GM12878 (cell line): ENCODE results near the gene ZNF646. TPM values are rescaled to one million over a fixed set of nuclear protein-coding genes. Genes with fewer than 3 reads are reported as not detected.
A peak's percentile ranks its signal among the peaks of the same experiment; 100 is the strongest.

Experiments used
- ATAC-seq: fragments of 200-7000 bp; cut with Tn5 transposase; 3 replicates; pipeline ENCODE4 v1.9.1; 2020; ENCODE audit warnings: mild to moderate bottlenecking, moderate library complexity
- BruUV-seq: library from RNA; stranded (reverse); fragments of 400-500 nt; replicated peaks from 2 replicates; lab custom pipeline; 2021; lab: Mats Ljungman, UMichigan
- CTCF ChIA-PET: fragments of 300-600 bp; sonication (Branson Sonifier 250); formaldehyde crosslinking; extraction: SDS; loops from one replicate; lab custom pipeline; 2021; ENCODE audit warnings: inconsistent platforms; lab: Yijun Ruan, JAX
- POLR2A ChIA-PET: fragments of 350-600 bp; formaldehyde crosslinking; extraction: SDS; loops from one replicate; lab custom pipeline; 2021; ENCODE audit warnings: inconsistent platforms; lab: Charles Lee
- RAD21 ChIA-PET: fragments of 300-600 bp; sonication (Branson Sonifier 250); formaldehyde crosslinking; loops from one replicate; lab custom pipeline; 2023; ENCODE audit warnings: antibody characterized with exemption; ENCODE audit not compliant: unreplicated experiment; lab: Charles Lee
- SMC1A ChIA-PET: fragments of 300-600 bp; sonication (Branson Sonifier 250); formaldehyde crosslinking; loops from one replicate; lab custom pipeline; 2023; ENCODE audit not compliant: unreplicated experiment, uncharacterized antibody; lab: Charles Lee
- DNase-seq: peaks from one replicate; pipeline ENCODE4 v3.0.0-alpha.2; 2011; ENCODE audit warnings: low read depth, low spot score
- FAIRE-seq: peaks from 3 replicates; lab custom pipeline; 2011; peaks lifted over from hg19 to GRCh38; lab: Jason Lieb, UNC
- H2AFZ ChIP-seq: 2 replicates; pipeline ENCODE4 v1.6.0; 2011; ENCODE audit warnings: low read depth, low read length, control low read depth; ENCODE audit not compliant: control insufficient read depth
- H3K27ac ChIP-seq: 2 replicates; pipeline ENCODE4 v1.5.1; 2011; ENCODE audit warnings: control low read depth; ENCODE audit not compliant: control insufficient read depth, insufficient read depth
- H3K27me3 ChIP-seq, 2 experiments: replicated peaks in 1 of 2; 2 replicates each; pipeline versions ENCODE4 v1.6.0 to v1.6.1; 2011; ENCODE audit warnings: low read length in 1 of 2; ENCODE audit not compliant: control insufficient read depth in 2 of 2, insufficient read depth in 2 of 2
- H3K36me3 ChIP-seq, 2 experiments: 2 replicates each; pipeline ENCODE4 v1.5.1; 2011; ENCODE audit warnings: low read length in 1 of 2; ENCODE audit not compliant: control insufficient read depth in 2 of 2, insufficient read depth in 2 of 2
- H3K4me1 ChIP-seq: 2 replicates; pipeline ENCODE4 v1.6.1; 2011; ENCODE audit warnings: mild to moderate bottlenecking, low read length, moderate library complexity, mixed read lengths; ENCODE audit not compliant: control insufficient read depth, insufficient read depth
- H3K4me2 ChIP-seq: 2 replicates; pipeline ENCODE4 v1.6.0; 2011; ENCODE audit warnings: control low read depth; ENCODE audit not compliant: control insufficient read depth, insufficient read depth
- H3K4me3 ChIP-seq: fragments of 200-600 bp; sonication (generic); 2 replicates; pipeline ENCODE4 v1.5.1; 2016
- H3K79me2 ChIP-seq: 2 replicates; pipeline ENCODE4 v1.6.0; 2011; ENCODE audit warnings: low read length; ENCODE audit not compliant: control insufficient read depth, insufficient read depth
- H3K9ac ChIP-seq: 2 replicates; pipeline ENCODE4 v1.8.0; 2011; ENCODE audit warnings: low read length, control low read depth, mixed read lengths; ENCODE audit not compliant: control insufficient read depth, insufficient read depth
- H3K9me3 ChIP-seq: replicated peaks from 3 replicates; pipeline ENCODE4 v1.5.1; 2011; ENCODE audit warnings: mild to moderate bottlenecking, low read length; ENCODE audit not compliant: control insufficient read depth, insufficient read depth
- H4K20me1 ChIP-seq: 2 replicates; pipeline ENCODE4 v1.6.0; 2011; ENCODE audit not compliant: control insufficient read depth, insufficient read depth
- ATF7 ChIP-seq: fragments of 450-650 bp; IDR thresholded peaks from 2 replicates; pipeline ENCODE4 v1.6.1; 2016; ENCODE audit warnings: low read depth, mild to moderate bottlenecking
- CREB1 ChIP-seq: IDR thresholded peaks from 2 replicates; pipeline ENCODE4 v1.6.1; 2012; ENCODE audit warnings: low read depth, mild to moderate bottlenecking, inconsistent platforms
- CREM ChIP-seq: IDR thresholded peaks from 2 replicates; pipeline ENCODE4 v1.6.1; 2014; ENCODE audit warnings: antibody characterized with exemption, low read depth
- IKZF2 ChIP-seq, 2 experiments: fragments of 450-650 bp; IDR thresholded peaks; 2 replicates each; pipeline ENCODE4 v1.6.1; 2017; ENCODE audit warnings: mild to moderate bottlenecking in 2 of 2, moderate library complexity in 2 of 2
- MYC ChIP-seq: IDR thresholded peaks from 2 replicates; pipeline ENCODE4 v1.6.1; 2011; ENCODE audit warnings: mild to moderate bottlenecking, low read length, moderate library complexity, inconsistent platforms; ENCODE audit not compliant: insufficient read depth, insufficient replicate concordance, insufficient read length, severe bottlenecking
- RFX5 ChIP-seq: IDR thresholded peaks from 2 replicates; pipeline ENCODE4 v1.6.1; 2011; ENCODE audit warnings: low read depth, low read length, improper control_type of control experiment
- SRF ChIP-seq, 2 experiments: IDR thresholded peaks; 2 replicates each; pipeline ENCODE4 v1.6.1; 2011; ENCODE audit warnings: low read depth in 2 of 2, low read length in 2 of 2, mild to moderate bottlenecking in 1 of 2, moderate library complexity in 1 of 2
- ZNF24 ChIP-seq: fragments of 450-650 bp; IDR thresholded peaks from 2 replicates; pipeline ENCODE4 v1.6.1; 2017; ENCODE audit warnings: antibody characterized with exemption, mild to moderate bottlenecking
- ZNF274 ChIP-seq: IDR thresholded peaks from one replicate; pipeline ENCODE4 v1.8.0; 2011; ENCODE audit not compliant: insufficient read length, insufficient read depth
- ZNF384 ChIP-seq: IDR thresholded peaks from 2 replicates; pipeline ENCODE4 v1.6.1; 2012; ENCODE audit warnings: low read depth, mild to moderate bottlenecking, low read length, improper control_type of control experiment, borderline replicate concordance
- ZZZ3 ChIP-seq: IDR thresholded peaks from 2 replicates; pipeline ENCODE4 v1.6.1; 2011; ENCODE audit warnings: low read depth; ENCODE audit not compliant: control insufficient read depth, insufficient read length
- WGBS: methylation state at CpG from one replicate; pipeline ENCODE4 v1.1.6; 2016; ENCODE audit warnings: low lambda C conversion rate; ENCODE audit not compliant: insufficient replicate concordance, insufficient coverage; ENCODE audit errors: missing lambda C conversion rate; 5-methylcytosine and 5-hydroxymethylcytosine counted together
- in situ Hi-C: fragments of 300-500 bp; cut with MboI; formaldehyde crosslinking; loops from 9 replicates; pipeline ENCODE4 v1.14.3; 2018; ENCODE audit warnings: mixed read lengths
- intact Hi-C: fragments of 100-400 bp; cut with micrococcal nuclease; formaldehyde crosslinking; loops from one replicate; pipeline ENCODE4 v1.14.2; 2022; ENCODE audit not compliant: unreplicated experiment
- polyA plus RNA-seq, 11 experiments: library from polyadenylated mRNA; depleted of rRNA in 4 of 11; unstranded in 6 of 11; stranded (reverse) in 5 of 11; fragments of >200 nt; fragmentation: Nextera tagmentation in 4 of 11; fragmentation: Illumina TruSeq in 1 of 11; extraction: Ambion mirVana in 4 of 11; extraction: Trizol in 1 of 11; gene quantifications; 1 replicate in 1 of 11; 2 replicates in 10 of 11; pipeline versions ENCODE4 v1.2.1 to v1.2.3, GENCODE V29; 2011 to 2016; ENCODE audit warnings: inconsistent platforms in 2 of 11, missing spikeins in 2 of 11, low read depth in 1 of 11
- total RNA-seq, 4 experiments: library from RNA; depleted of rRNA in 3 of 4; stranded (reverse); fragments of >200 nt in 3 of 4; fragmentation: Illumina TruSeq in 1 of 4; extraction: Trizol in 1 of 4; gene quantifications; 2 replicates each; pipeline versions ENCODE4 v1.2.1 to v1.2.3, GENCODE V29; 2013 to 2021
- TF ChIP-seq, protein P1 (sequence below): fragments of 450-650 bp; IDR thresholded peaks from 2 replicates; pipeline ENCODE4 v1.6.1; 2018; ENCODE audit warnings: mild to moderate bottlenecking, low read depth, moderate library complexity; ENCODE audit not compliant: partially characterized antibody
- TF ChIP-seq, protein P2 (sequence below): fragments of 450-650 bp; conservative IDR thresholded peaks from 2 replicates; pipeline ENCODE4 v1.6.1; 2017; ENCODE audit warnings: mild to moderate bottlenecking, moderate library complexity
- TF ChIP-seq, protein P3 (sequence below): IDR thresholded peaks from 2 replicates; pipeline ENCODE4 v1.6.1; 2012; ENCODE audit warnings: low read length, inconsistent platforms
- TF ChIP-seq, protein P4 (sequence below): IDR thresholded peaks from 2 replicates; pipeline ENCODE4 v1.6.1; 2011; ENCODE audit warnings: borderline replicate concordance, low read depth, mild to moderate bottlenecking, moderate library complexity, mixed read lengths, low read length; ENCODE audit not compliant: insufficient read depth; ENCODE audit errors: extremely low read length

Gene ZNF646
- total and polyA plus RNA-seq, 10 of the 15 experiments (the other 5 are each of a cell fraction or from before 2014, with no cell fraction given), result 0.10 to 21.8 (median 6.4) TPM

DNA sequence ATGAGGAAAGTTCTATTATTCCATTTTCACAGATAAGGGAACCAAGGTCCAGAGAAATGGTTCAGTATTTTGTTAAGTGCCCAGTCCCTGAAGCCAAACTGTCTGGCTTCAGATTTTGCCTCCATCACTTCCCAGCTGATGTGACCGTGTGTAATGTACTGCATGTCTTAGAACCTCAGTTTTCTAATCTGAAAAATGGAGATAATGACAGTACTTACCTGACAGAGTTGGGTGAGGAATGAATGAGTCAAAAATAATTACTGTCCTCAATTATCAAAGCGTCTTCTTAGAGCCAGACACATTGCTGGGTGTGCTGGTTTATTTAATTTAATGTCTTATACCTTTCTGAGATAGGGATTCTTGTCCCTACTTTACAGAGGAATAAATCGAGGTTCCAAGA is 6.9 kb upstream of the ZNF646 start (continued):
- TF ChIP-seq MYC (no peak), SRF (IDR thresholded peaks at IDR 0.05; ENCODE audit: low read depth in 2 of 2, low read length in 2 of 2) (no peak), ZNF274 (no peak)
- TF ChIP-seq, protein P1, sequence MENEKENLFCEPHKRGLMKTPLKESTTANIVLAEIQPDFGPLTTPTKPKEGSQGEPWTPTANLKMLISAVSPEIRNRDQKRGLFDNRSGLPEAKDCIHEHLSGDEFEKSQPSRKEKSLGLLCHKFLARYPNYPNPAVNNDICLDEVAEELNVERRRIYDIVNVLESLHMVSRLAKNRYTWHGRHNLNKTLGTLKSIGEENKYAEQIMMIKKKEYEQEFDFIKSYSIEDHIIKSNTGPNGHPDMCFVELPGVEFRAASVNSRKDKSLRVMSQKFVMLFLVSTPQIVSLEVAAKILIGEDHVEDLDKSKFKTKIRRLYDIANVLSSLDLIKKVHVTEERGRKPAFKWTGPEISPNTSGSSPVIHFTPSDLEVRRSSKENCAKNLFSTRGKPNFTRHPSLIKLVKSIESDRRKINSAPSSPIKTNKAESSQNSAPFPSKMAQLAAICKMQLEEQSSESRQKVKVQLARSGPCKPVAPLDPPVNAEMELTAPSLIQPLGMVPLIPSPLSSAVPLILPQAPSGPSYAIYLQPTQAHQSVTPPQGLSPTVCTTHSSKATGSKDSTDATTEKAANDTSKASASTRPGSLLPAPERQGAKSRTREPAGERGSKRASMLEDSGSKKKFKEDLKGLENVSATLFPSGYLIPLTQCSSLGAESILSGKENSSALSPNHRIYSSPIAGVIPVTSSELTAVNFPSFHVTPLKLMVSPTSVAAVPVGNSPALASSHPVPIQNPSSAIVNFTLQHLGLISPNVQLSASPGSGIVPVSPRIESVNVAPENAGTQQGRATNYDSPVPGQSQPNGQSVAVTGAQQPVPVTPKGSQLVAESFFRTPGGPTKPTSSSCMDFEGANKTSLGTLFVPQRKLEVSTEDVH, result no peak
- TF ChIP-seq, protein P2, sequence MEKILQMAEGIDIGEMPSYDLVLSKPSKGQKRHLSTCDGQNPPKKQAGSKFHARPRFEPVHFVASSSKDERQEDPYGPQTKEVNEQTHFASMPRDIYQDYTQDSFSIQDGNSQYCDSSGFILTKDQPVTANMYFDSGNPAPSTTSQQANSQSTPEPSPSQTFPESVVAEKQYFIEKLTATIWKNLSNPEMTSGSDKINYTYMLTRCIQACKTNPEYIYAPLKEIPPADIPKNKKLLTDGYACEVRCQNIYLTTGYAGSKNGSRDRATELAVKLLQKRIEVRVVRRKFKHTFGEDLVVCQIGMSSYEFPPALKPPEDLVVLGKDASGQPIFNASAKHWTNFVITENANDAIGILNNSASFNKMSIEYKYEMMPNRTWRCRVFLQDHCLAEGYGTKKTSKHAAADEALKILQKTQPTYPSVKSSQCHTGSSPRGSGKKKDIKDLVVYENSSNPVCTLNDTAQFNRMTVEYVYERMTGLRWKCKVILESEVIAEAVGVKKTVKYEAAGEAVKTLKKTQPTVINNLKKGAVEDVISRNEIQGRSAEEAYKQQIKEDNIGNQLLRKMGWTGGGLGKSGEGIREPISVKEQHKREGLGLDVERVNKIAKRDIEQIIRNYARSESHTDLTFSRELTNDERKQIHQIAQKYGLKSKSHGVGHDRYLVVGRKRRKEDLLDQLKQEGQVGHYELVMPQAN, result no peak

DNA sequence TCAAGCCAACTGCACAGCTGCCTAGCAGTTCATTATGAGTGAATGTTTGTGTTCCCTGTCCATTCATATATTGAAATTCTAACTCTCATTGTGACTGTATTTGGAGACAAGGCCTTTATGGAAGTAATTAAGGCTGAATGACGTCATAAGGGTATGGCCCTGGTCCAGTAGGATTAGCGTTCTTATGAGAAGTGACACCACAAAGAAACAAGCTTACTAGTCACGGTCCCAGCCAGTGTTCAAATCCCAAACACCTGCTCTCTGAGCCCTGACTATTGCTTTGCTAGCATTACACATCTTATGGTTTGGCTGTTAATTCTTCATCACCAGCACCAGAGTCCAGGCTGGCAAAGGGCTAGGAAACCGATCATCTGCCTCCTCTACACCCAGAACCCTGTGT is 2.4 kb upstream of the ZNF646 start:
- H3K9ac ChIP-seq, result peak overlapping the region; percentile 90
- in situ Hi-C loops (no loop called here), intact Hi-C loops (loop anchor here (5.0 to 10.0 kb wide), 2 partner anchors 70 to 77 kb away; no protein-coding TSS in a partner anchor)
- H4K20me1 ChIP-seq, result no peaks in the 10 kb centered on the region
- H3K4me3 ChIP-seq, result peak overlapping the region; percentile 86
- CTCF ChIA-PET, result interaction anchor here (1.3 kb wide), 1 partner anchor 86 kb away, joined by 3 read pairs; no protein-coding TSS in a partner anchor
- no peaks in the 10 kb centered on the region for H3K27me3 ChIP-seq
- H3K4me1 ChIP-seq, result peaks cover 3% of the 10 kb centered on the region; the same call in 1 of the 2 replicates
- FAIRE-seq (no peak), ATAC-seq (no peak), DNase-seq (no peak)
- 3% methylated on average over 4 of the region's 4 CpGs for WGBS
- BruUV-seq, result no TSS peak
- H2AFZ ChIP-seq, result no peak overlapping the region
- H3K4me2 ChIP-seq, result peak overlapping the region; percentile 98
- SMC1A ChIA-PET, result interaction anchor here (1.5 to 2.8 kb wide), 2 partner anchors 20 to 87 kb away, joined by 3 to 10 read pairs; partner anchors contain the start of gene HSD3B7
- H3K36me3 ChIP-seq, result no peaks in the 10 kb centered on the region; a peak in 2 of 4 replicates
- RAD21 ChIA-PET, result interaction anchor here (0.9 to 1.4 kb wide), 4 partner anchors 38 to 78 kb away, joined by 3 to 6 read pairs (median 4); partner anchors contain the start of gene STX4
- POLR2A ChIA-PET, result interaction anchor here (0.9 to 4.2 kb wide), 4 partner anchors 20 to 70 kb away, joined by 3 to 16 read pairs (median 4); partner anchors contain the start of gene STX4
- peak overlapping the region; percentile 89 for H3K27ac ChIP-seq
- no peaks in the 10 kb centered on the region for H3K9me3 ChIP-seq
- H3K79me2 ChIP-seq, result peaks cover 58% of the 10 kb centered on the region
- TF ChIP-seq ZNF24 (no peak), ZZZ3 (no peak), RFX5 (no peak), CREM (peak; percentile 51; the same call in 1 of the 2 replicates), ZNF384 (no peak), CREB1 (peak; percentile 64), IKZF2 (IDR thresholded peaks at IDR 0.05) (peak in 1 of 2 experiments; percentile 30; a peak in 1 of 4 replicates), ATF7 (peak; percentile 97)
- TF ChIP-seq, protein P3, sequence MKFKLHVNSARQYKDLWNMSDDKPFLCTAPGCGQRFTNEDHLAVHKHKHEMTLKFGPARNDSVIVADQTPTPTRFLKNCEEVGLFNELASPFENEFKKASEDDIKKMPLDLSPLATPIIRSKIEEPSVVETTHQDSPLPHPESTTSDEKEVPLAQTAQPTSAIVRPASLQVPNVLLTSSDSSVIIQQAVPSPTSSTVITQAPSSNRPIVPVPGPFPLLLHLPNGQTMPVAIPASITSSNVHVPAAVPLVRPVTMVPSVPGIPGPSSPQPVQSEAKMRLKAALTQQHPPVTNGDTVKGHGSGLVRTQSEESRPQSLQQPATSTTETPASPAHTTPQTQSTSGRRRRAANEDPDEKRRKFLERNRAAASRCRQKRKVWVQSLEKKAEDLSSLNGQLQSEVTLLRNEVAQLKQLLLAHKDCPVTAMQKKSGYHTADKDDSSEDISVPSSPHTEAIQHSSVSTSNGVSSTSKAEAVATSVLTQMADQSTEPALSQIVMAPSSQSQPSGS, result 0 out of 2 replicates have a peak, but pooled peaks have one; percentile 29
- TF ChIP-seq, protein P4, sequence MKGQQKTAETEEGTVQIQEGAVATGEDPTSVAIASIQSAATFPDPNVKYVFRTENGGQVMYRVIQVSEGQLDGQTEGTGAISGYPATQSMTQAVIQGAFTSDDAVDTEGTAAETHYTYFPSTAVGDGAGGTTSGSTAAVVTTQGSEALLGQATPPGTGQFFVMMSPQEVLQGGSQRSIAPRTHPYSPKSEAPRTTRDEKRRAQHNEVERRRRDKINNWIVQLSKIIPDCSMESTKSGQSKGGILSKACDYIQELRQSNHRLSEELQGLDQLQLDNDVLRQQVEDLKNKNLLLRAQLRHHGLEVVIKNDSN, result no peak
